DMS79 treated with DMSO at 0.1 percent for 48 hours (cell line): Measurements from ENCODE around the gene EEF1E1.
"Not testable (repeated sequence)": the region's sequence is repeated elsewhere in the genome, so short reads cannot be mapped to it uniquely, and the experiment has no call there.

Experiments used
- DNase-seq: peaks from one replicate; lab custom pipeline; 2025; lab: John Stamatoyannopoulos, UW

Gene EEF1E1

DNA sequence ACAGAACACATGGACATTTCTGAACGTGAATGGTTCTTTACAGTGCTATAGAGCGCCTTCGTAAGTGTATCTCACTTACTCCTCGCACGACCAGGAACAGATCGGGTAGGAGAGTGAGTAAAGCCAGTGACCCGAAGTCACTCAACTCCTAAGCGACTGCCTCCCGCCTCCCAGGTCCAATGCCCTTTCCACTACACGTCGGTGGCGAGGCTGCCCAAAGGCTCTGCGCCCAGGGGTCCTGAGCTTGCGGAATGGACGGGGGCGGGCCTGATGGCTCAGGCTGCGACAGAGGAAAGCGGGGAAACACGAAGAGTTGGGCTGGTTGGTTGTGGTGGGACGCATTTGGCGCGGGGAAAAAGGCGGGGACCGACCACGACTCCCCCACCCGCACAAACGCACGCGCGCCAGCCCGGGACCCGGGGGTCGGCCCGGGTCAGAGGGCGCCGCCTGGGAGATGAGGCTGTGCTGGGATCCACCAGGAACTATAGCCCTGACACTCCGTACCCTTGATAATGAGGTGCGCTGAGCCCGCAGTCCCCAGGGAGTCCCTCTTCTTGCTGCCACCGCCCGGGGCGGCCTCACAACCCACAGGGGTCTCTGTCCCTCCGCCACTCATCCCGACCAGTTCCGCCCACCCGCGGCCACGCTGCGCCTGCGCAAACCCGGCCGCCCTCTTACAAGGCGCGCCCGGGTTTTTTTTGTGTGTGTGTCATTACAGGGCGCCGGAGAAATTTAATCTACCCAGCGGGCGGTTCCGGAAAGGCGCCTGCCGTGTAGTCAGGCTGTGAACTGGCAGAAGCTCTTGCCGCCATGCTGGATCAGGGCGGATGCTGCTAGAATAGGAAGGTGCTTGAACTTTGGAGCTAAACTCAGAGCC is 38.3 kb downstream of the EEF1E1 start, which contains the start of gene BLOC1S5:
TSS of gene BLOC1S5 (minus strand) at position 629 of the 877 bp plus-strand sequence. CDS start at position 616, 13 bp downstream.
- peak; percentile 84 for DNase-seq

GRCh38 chr6:8061736-8062135 is 40.6 kb downstream of the EEF1E1 start:
- DNase-seq, result no peak

- DNase-seq, result no peak
Measured at GRCh38 chr6:8060346-8060745, 42.0 kb downstream of the EEF1E1 start.

- no peak for DNase-seq
Measured at GRCh38 chr6:8059129-8059528, 43.2 kb downstream of the EEF1E1 start.

DNA sequence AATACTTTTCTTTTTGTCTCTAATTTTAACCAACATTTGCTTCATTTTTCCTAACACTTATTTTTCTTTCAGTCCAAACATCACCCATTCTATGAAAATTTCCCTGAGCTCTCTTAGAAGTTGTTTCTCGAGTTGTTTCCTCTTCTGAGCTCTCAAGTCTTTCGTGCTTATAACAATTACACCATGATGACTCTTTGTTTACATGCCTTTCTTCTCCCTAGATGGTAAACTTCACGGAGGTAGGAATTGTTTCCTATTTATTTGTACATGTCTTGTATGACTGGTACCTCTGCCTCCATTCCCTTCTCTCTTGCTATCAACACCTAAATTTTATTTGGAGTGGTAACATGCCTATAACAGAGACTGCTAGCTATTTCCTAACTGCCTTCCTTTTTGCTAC is 44.6 kb downstream of the EEF1E1 start:
- no peak for DNase-seq

DNA sequence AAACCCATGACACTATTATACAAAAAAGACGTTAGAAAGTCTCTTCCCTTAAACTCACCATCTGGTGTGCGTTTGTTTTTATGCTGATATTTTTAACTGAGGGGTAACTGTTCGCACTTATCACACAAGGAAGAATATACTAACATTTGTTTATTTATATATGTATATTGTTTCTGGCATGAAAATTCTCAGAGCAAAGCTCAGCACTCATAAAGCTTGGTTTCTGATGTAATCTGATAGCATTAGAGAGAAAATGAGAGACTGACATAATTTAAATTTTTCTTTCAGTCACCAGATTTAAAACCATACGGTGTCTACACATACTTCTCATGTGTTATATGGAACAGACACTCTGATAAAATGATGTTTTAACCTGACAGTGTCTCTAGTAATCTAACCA is 45.1 kb downstream of the EEF1E1 start:
- DNase-seq, result no peak

- DNase-seq, result no peak
Measured at GRCh38 chr6:8054276-8054675, 48.1 kb downstream of the EEF1E1 start.

DNA sequence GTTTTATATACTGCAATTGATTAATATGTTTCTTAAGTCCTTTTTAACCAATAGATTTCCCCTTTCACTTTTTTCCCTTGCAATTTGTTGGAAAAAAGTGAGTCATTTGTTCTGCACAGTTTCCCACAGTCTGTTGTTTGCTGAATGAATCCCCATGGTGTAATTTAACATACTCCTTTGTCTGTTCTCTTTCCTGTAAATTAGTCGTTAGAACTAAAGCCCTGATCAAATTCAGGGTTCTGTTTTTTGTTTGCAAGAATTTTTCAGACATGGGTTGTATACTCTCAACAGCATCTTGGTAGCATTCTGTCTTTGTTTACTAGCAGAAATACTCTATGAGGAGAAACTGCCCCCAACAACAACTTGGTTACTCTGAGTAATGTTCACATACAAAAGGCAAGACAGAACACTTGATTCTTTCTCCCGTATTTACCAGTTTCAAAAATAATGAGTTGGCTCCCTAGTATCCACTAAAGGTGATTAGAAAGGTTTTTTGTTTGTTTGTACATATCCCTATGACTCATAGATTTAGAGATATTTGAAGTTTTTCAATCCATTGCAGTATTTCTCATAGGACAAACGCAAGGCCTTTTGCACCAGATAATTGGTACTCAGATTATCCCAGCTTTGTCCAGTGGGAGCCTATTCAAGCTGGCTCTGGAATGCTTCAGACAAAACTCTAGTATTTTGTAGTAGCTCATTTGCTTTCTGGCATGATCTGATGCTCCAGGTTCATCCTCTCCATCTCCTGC is 54.6 kb downstream of the EEF1E1 start:
- no peak for DNase-seq

DNA sequence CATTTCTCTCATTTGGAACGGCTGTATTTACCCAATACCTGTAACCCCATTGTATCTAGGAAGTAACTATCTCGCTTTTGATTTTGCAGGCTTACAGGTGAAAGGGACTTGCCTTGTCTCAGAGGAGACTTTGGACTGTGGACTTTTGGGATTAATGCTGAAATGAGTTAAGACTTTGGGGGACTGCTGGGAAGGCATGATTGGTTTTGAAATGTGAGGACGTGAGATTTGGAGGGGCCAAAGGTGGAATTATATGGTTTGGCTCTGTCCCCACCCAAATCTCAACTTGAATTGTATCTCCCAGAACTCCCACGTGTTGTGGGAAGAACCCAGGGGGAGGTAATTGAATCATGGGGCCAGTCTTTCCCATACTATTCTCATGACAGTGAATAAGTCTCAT is 56.6 kb downstream of the EEF1E1 start:
- DNase-seq, result not testable (repeated sequence)

GRCh38 chr6:8043221-8043620 is 59.1 kb downstream of the EEF1E1 start:
- DNase-seq, result no peak

- no peak for DNase-seq
Measured at GRCh38 chr6:8041913-8042583, 60.3 kb downstream of the EEF1E1 start.

DNA sequence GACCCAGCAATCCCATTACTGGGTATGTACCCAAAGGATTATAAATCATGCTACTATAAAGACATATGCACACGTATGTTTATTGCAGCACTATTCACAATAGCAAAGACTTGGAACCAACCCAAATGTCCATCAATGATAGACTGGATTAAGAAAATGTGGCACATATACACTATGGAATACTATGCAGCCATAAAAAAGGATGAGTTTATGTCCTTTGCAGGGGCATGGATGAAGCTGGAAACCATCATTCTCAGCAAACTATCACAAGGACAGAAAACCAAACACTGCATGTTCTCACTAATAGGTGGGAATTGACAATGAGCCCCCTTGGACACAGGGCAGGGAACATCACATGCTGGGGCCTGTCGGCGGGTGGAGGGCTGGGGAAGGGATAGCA is 68.2 kb downstream of the EEF1E1 start:
- DNase-seq, result not testable (repeated sequence)

GRCh38 chr6:8030920-8031319 is 71.4 kb downstream of the EEF1E1 start:
- no peak for DNase-seq
